IPS DF 4.7 (cell line): ENCODE measurements around the gene HHEX.
"Not testable (repeated sequence)": the region's sequence is repeated elsewhere in the genome, so short reads cannot be mapped to it uniquely, and the experiment has no call there.

Experiments
- DNase-seq: peaks from one replicate; pipeline ENCODE4 v3.0.0-alpha.2; 2013; ENCODE audit warnings: low spot score; ENCODE audit errors: extremely low read depth

Gene HHEX

DNA sequence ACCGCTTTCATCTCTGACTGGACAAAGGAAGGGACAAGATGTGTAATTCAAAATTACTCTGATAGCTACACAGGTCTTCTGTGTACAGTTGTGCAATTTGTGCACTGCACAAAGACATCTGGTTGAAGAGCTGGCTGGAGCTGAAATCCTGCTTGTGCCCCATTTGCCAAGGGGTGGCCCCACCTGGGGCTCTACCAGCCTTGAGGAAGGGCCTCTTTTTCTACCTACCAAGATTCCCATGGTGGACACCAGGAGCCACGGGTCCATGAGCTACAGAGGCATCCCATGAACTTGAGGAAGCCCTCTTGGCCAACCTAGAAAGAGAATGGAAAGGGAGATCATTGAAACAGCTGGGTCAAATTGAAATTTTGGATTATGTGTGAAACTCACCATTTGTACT is 43.2 kb downstream of the HHEX start:
- no peak for DNase-seq

DNA sequence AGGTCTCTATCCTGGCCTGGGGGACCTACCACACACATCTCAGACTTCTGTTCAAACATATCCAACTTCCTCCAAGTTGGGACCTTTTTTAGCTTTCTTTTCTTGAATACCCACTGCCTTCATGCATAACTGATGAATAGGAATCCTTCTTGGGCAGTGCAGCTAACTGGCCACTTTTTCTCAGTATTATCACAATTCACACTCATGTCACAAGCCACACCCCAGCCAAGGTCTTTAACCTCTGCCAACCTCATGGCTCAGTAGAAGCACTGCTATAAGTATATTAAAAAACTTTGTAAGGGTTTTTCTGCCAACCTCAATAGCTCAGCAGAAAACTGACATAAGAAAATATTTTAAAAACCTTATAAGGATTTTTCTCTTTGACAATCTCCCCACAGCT is 44.5 kb downstream of the HHEX start:
- DNase-seq: no peak

DNA sequence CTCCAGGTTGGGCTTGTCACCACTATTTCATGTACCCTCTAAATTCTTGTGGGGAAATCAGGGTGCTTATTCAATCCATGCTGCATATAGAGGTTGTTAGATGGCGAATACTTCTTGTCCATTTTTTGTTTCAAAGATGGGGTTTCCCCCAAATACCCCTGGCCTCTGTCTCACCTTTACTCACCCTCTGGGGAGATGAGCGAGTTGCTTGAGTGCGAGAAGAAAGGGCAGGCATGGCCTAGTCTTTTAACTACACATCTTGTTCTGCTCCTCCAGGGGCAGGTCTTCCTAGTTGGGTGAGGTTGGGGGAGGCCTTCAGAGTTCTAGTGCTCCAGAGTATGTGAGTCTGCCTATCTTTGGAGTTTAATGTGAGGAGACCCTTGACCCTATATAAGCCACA is 46.2 kb downstream of the HHEX start:
- DNase-seq: no peak

DNA sequence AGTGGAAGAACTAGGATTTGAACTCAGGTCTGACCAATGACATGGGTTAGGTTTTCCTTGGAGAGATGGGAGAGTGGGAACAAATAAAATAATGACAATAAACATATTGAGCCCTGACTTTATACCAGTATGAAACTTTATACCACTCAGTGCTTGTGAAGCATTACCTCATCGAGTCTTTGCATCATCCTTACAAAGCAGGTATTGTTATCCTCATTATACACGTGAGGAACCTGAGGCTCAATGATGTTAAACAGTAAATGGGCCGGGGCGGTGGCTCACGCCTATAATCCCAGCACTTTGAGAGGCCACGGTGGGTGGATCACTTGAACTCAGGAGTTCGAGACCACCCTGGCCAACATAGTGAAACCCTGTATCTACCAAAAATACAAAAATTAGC is 47.7 kb downstream of the HHEX start:
- no peak for DNase-seq

DNA sequence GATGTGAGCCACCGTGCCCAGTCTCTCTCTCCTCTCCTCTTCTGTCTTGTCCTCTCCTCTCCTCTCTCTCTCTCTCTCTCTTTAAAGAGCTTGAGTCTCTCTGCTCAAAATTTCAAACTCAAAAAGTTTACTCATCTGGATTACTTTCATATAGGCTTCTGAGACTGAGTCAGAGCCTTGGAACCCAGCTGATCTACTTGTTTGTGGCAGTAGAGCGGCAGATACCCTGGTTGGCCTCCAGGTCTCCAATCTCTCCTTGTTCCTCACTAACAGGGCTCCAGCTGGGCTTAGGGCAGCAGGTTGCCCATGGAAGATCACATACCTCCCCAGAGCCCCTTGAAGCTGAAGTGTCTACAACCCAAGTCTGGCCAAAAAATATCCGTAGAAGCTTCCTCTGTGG is 51.0 kb downstream of the HHEX start:
- DNase-seq: no peak

DNA sequence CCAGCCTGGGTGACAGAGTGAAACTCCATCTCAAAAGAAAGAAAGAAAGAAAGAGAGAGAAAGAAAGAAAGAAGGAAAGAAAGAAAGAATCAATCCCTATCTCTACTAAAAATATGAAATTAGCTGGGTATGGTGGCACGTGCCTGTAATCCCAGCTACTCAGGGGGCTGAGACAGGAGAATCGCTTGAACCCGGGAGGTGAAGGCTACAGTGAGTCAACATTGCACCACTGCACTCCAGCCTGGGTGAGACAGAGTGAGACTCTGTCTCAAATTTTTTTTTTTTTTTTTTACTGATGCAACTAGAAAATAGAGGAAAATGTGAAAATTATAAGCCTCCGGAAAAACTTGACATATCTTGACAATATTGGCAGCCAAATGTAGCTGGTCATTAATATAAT is 52.0 kb downstream of the HHEX start:
- DNase-seq: not testable (repeated sequence)

DNA sequence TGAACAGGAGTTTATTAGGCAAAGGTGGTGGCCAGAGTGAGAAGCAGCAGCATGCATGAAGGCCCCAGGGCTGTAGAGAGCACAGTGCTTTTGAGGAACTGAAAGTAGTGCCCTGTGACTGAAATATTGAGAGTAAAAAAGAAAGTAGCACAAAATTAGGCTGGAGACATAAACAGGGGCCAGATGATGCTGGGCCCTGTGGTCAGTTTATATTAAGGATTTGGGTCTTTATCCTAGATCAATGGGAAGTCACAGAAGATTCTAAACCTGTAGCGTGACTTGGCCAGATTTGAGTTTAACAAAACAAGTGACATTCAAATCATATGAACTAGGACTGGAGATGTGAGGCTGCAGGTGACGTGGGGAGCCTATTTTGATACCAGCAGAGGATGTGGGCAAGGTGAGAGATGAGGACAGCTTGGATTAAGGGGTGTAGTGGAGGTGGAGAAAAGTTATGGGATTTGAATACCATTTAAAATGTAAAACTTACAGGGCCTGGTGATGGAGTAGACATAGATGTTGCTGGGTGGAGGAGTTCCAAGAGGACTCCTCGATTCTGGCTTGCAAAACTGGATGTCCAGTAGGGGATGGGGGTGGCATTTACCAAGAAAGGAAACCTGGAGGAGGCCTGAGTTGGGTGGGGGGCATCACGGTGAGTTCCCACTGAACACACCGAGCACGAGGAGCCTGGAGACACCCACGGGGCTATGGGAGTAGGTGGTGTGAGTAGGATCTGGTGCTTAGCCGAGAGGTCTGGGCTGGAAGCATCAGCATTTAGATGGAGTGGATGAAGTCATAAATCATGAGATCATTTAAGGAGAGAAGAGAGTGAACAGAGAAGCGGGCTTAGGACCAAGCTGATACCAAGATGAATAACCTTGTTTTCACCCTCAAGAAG is 52.8 kb downstream of the HHEX start:
- DNase-seq: no peak
